Activated T-helper 1 cell treated with anti-CD3 and anti-CD28 coated beads, Interleukin-2, amount 50 U/mL, for 16 hours (primary cell): ENCODE results near the gene ISM2.

Experiments
- DNase-seq, 2 donors: peaks; one replicate each; pipeline ENCODE4 v3.0.0-alpha.2; 2020; ENCODE audit warnings: low read depth in 1 of 2, low spot score in 1 of 2

The ISM2 gene

DNA sequence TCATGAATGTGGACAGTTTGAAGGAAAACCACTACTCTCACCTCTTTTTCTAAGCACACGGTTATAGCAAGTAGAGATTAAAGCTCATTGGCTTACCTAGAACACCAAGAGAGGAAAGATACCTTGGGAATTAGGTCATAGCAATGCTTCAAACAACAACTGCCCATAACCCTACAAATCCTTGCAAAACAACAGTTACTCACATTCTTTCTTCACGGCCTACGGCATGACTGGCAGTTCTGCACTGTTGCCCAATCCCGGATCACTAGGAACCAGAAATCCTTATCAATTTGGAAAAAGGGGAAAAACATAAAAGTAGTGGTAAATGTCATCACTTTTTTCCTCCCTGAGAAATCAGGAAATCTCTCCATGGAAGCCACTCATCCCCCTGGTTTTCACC is 9.6 kb upstream of the ISM2 start:
- no peak for DNase-seq

DNA sequence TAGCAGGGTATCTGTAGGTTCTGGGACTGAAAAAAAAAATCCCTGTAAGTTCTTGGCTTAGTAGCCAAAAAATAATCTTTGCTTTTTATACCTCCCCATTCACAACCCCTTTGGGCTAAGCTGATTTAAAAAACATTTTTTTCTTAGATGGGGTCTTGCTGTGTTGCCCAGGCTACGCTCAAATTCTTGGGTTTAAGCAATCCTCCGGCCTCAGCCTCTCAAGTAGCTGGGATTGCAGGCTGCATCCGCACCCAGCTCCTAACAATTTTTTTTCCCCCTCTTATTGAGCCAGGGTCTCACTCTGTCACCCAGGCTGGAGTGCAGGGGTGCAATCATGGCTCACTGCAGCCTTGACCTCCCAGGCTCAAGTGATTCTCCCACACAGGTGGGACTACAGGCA is 9.1 kb upstream of the ISM2 start:
- DNase-seq, result no peak

DNA sequence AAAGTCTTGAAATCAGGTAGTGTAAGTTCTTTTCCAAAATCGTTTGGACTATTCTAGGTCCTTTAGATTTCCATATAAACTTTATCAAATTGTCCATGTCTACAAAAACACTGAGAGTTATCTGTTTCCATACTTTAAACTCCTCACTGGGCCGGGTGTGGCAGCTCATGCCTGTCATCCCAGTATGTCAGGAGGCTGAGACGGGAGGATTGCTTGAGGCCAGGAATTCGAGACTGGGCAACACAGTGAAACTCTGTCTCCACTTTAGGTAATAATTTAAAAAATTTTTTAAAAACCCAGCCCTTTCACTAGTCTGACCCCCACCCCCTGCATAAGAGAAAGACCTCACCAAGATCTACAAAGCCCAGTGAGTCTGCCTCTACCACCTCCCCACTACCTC is 6.4 kb upstream of the ISM2 start:
- no peak for DNase-seq

DNA sequence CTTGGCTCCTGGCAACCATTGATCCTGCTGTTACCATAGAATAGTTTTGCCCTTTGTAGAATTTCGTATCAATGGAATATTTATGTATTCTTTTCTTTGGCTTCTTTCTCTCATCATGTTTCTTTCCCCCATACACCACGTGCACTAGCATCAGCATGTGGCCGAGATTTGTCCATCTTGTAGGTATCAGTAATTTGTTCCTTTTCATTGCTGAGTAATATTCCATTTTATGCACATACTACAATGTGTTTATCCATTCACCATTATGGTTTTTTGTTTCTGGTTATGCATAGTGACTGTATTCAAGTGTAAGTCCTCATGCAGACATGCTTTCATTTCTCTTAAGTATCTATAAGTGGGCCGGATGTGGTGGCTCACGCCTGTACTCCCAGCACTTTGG is 4.5 kb upstream of the ISM2 start:
- DNase-seq, result no peak

DNA sequence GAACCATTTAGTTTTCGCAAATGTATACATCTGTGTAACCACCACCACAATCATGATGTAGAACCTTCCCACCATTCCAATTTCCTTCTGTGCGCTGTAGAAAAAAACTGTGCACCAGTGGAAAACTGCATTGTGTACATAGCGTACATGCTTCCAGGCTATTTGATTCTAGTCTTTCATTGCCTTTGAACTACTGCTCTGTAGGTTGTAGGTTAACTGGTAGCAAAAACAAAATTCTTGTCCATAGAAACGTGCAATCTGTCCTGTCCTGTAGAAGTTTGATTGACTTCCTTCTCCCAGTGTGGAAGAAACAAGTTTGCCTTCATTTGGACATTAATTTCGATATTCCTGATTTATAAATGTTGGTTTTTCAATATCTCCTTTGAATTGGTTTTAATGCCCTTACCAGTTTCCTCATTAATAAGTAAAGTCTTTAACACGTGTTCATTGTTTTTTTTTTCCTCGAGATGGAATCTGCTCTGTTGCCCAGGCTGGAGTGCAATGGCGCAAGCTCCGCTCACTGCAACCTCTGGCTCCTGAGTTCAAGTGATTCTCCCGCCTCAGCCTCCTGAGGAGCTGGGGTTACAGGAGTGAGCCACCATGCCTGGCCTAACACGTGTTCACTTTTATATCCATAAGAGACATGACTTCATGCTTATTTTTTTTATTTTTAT is 3.6 kb upstream of the ISM2 start:
- DNase-seq, result no peak

DNA sequence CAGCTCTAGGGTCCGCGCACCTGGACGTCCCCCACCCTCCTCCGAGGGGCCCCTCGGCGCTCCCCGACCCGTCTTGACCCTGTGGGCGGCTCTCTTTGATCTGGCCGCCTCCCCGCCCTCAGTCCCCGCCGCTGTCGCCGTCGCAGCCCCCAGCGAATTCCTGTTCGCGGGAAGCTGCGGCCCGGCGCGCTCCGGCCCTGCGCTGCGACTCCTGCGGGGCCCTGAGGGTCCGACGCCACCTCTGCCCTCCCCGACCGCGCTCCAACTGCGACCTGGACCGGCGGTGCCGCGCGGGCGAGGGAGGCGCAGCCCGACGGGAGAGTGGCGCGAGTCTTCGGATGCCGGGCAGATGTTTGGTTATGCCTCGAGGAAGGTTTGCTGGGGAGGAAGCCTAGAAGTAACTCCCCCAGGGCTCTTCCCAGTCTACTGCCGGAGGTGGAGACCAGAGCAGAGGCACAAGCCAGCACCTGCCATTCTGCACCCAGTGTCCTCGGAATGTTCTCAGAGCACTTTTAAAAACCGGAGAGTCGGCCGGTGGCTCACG is 440 bp upstream of the ISM2 start:
- DNase-seq, result no peak

DNA sequence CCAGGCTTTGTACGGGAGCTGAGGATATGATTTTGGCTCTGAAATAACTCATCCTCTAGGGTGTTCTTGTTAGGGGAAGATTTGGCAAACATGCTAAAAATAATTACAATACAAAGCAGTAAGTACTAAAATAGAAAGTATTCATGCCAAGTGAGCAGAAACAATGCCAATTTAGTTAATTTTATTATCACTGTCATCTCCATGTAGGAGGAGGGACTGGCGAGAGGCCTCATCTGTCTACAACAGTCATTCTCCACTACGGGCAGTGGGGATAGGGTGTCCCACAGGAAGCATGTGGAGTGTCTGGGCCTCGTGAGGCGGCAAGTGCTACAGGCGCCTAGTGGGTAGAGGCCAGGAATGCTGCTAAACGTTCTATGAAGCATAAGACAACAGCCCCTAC is 3.3 kb downstream of the ISM2 start:
- no peak for DNase-seq

DNA sequence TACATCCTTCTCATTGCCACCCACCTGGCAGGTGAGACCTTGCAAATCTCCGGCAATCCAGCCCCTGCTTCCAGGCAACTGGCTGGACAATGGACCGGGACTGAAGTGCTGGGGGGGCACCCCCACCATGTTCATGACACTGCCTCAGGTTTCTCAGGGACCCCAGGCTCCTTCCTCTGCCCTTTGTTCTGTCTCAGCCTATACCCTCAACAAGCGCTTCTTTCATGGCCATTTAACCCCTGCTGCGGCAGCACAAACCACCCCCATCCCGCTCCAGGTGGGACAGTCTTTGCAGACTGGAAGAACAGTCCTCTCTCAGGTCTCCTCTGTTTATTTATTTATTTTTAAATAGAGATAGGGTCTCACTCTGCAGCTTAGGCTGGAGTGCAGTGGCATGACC is 7.6 kb downstream of the ISM2 start:
- DNase-seq, result no peak

DNA sequence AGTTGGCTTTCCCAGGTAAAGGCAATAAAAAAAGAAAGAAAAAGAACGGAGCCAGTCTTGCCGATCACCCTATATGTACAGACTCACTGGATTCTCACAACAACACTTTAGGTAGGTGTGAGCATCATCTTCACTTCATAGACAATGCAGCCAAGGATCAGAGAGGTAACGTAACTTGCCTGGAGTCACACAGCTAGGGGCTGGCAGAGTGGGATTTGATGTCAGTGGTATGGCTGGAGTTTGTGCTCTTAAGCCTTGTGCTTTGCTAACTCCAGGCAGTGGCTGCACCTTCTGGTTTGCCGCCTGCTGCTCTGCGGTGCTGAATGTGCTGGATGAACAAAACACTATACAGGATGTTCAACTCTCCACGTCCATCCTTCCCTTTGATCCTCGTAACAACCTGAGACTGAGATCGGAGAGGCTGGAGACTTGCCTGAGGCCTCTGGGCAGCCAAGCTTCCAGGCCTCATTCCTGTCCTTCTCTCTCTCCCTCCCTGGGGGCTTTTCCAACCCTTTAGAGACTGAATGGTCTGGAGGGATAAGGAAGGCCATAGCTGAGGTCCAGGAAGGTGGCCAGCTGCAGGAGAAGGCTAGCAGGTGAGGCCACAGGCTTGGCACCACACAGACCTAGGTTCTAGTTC is 8.1 kb downstream of the ISM2 start:
- DNase-seq, result no peak

DNA sequence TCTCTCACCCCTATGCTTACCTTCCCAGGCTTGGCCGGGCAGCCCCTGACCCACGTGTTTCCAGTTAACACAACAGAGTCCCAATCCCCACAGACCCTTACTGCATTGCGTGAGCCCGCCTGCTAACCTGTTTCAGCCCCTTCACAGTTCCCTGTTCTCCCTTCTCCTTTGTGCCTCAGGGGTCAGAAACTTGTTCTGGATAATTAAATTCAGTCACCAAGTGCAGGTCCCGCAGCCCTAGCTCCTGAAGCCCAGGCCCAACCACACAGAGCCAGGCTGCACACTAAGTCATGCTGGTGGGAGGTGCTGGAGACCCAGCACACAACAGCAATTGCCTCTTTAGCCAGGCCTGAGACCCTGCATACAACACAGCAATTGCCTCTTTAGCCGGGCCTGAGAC is 9.6 kb downstream of the ISM2 start:
- no peak for DNase-seq

DNA sequence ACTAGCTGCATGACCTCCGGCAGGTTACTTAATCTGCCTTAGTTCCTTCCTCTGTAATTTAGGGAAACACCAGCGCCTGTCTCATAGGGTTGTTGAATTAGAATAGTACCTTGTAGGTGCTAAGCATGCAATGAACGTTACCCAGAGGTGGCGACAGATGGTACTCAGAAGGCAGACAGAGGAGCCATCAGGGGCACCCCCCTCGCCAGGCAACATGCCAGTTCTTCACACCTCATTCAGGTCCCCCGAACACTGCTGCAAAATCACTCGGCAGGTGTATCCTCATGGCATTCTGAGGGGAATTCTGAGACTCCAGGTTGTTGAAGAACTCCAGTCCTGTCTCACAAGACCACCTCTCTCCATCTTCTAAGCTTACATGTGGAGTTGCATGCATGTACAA is 10.1 kb downstream of the ISM2 start:
- no peak for DNase-seq

DNA sequence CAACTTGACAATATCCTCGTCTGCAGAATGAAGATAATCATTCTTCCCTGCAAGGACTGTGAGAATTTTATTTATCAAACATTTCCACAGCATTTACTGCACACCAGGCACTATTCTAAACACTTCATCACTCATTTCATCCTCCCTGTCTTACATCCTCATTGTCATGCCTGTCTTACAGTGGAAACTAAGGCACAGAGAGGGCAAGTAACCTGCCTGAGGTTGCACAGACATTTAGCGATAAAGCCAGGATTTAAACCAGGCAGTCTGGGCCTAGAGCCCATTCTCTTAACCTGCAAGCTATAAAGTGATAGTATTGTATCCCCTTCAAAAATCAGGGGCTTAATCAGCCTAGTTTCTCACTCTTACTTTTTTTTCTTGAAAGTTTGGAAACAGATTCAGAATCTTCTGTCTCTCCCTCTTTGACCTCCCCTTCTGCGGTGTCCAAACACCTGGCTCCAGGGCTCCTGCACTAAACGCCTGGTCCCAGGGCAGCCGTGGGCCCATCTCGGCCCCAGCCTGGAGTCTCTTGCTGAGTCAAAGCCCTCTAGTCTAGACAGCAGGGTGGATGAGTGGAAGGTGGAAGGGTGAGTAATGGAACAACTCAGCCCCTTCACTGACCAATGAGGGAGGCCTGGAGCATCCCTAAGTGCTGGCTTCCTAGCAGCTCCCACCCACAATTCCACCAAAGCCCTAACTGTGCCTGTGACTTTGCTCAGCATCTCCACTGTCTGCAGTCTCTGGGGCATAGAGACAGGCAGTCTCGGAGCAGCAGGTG is 12.5 kb downstream of the ISM2 start:
- DNase-seq, result no peak

DNA sequence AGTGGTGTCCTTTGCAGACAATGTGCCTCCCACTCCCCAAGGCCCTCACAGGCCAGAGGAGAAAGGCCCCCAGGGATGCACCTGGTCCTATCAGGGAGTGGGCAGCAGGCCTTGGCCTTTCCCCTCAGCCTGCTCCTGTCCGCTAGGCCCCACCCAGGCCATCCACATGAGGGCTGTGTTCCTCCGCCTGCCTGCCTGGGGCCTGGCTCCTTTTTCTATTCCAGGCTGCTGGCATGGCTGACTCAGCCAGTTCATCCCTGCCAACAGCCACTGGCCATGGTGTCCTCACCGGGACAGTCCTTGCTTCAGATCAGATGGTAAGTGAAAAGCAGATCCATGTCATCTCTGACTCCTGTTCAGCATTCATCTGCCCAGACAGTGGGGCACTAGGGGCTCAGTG is 13.4 kb downstream of the ISM2 start:
- DNase-seq, result no peak

DNA sequence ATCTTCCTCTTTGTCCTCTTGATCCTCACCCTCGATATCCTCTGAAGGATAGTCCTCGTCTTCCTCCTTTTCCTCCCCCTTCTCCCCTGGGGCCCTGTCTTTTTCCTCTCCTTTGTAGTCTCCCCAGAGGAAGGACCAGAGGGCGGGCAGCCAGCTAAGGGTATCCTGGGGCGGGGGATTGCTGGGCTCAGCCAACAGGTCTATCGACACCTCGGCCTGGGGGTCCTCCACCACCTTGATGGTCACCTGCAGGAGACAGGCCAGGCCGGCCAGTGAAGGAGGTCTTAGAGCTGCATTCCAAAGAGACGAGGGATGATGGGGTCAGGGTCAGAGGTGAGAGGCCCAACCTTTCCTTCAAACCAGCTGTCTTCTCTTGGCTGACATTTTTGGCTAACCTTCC is 16.2 kb downstream of the ISM2 start:
- DNase-seq, result no peak

DNA sequence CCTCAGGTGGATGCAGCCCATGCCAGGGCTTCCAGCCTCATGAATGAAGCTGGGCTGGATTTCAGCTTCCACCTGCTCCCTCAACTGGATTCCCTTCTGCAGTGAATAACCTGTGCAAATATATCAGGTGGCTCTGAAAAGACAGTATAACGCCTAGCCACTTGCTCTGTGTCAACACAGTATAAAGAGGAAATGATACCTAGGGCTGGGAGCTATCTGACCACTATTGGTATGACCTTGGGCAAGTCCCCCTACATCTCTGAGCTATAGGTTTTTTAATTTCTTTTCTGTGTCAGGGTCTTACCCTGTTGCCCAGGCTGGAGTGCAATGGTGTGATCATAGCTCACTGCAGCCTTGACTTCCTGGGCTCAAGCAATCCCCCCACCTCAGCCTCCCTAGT is 19.8 kb downstream of the ISM2 start:
- no peak for DNase-seq

DNA sequence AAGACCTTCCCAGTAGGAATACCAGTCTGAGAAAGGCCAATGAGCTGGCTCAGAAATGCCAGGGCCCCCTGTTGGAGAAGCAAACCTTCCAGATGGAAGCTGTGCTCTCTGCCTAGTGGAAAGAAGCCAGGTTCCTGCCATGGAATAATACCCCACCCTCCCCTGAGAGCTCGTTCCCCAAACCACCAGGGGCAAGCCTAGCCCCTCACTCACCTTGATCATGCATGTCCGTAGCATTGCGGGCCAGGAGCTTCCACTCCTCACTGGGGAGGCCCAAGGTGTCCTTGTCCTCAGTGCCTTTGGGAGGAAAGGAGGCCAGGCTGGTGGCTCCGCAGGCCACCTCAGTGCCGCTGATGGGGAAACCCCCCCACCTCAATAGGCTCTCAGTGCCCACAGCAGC is 20.6 kb downstream of the ISM2 start:
- DNase-seq, result no peak

DNA sequence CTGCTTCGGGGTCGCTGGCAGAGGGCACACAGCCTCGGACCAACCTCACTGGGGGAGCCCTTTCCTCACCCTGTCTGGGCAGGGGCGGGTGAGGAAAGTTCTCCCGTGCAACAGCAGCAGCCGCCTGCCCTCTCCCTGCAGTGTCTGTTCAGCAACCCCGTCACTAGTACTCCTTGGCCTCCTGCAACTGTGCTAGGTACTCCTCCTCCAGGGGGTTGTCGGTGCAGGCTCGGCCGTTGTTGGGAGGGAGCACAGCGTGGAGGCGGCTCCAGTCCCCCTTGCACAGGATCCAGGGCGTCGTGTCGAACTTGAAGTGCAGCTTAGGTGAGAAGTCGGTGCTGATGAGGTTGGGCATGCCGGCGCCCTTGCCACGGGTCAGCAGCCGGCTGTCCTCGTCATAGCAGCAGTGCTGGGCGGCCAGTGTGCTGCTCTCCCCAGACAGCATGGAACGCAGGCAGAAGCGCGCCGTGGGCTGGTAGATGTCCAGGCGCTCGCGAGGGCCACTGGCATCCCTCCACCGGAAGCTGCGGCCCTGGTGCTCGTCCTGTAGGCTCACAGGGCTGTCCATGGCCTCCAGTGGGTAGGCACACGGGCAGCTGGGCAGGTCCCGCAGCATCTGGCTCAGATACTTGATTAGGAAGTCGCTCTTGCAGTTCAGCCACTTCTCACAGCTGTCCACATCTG is 23.0 kb downstream of the ISM2 start:
- DNase-seq, result no peak

DNA sequence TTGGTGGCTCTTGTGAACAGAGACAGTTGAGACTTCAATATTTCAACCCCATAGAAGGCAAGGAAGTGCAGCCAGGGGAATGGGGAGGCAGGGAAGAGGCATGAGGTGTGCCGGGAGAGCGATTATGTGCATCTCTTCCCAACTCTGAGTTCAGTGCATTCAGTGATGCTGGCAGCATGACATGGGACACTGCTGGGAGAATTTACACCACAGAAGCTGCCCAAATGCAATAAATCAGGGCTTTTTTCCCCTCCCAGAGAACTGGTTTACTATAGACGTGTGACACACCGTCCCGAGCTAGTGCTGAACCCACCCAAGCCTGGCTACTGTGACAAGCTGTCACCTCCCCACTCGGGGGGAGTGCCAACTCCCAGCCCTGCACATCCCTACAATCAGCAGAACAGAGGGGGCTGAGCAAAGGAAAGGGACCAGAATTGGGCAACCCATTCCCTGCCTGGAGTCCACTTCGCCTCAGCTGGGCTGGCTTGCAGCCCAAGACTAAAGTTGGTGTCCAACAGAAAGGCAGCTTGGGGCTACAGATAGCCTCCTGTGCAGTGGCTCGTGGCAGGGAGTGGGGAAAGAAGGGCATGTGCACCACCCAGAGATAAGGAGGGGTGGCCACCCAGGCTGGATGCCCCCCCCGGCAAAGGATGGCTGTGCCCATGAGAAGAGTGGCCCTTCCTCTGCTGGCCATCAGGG is 24.0 kb downstream of the ISM2 start:
- no peak for DNase-seq

DNA sequence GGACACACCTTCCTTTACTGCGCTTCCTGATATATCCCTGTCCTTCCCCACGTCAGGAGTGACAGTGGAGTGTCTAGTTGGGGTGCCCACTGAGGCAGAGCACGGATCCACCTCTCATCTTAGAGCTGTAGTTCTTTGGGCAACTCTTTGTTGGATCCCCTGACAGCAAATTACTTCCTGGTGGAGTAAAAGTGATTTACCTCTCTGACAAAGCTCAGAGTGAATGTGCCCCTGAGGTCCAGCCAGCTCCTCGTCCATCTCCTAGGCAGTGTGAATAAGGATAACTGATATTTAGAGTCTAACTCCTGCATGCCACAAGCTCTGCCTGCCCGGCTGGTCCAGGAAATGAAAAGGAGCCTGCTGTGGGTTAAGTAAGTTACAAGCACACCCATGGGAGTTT is 24.7 kb downstream of the ISM2 start:
- DNase-seq, result no peak

DNA sequence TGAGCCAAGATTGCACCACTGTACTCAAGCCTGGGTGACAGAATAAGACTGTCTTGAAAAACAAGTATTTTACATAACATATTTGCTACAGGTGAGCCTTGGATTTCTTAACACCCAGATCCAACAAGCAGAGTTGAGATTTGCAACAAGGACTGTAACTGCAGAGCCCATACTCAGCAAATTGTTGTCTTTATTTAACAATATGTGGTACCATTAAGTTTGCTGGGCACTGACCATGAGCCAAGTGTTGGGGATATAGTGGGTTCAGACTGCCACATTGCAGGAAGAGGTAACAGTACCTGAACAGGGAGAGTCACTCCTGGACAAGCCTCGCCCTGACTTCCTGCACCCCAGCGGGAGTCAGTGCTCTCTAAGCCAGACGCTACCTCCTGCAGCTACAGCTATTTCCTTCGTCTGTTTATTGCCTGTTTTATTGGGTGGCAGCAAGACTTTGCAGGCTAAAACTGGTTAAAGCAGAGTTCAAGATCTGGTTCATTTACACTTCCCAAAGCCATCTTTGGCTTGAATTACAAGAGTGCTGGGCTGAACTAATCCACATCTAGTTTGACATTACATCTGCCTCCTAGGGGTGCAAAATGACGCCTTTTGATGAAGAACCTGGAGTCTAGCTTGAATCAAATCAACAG is 28.3 kb downstream of the ISM2 start:
- DNase-seq, result no peak

DNA sequence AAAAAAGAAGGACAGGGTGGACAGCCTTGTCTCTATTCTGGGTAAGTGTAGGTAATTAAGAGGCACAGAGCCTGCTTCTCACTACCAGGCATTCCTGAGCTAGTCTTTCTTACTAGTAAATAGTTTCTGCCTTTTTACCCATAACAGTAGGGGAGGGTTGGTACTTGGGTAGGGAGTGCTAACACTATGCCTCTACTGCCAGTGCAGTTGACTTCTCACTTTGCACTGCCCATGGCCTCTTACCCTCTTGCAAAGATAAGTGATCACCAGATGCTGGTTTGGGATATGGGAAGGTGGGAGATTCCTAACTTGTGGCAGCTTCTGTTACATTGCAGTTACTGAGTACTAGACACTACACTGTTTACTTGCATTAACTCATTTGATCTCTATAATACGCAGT is 29.1 kb downstream of the ISM2 start:
- DNase-seq, result no peak
